IMR-90 (cell line): ENCODE results near the gene AKR7A2. TPM values are rescaled to one million over a fixed set of nuclear protein-coding genes. Genes with fewer than 3 reads are reported as not detected.

Experiments
- ATAC-seq: fragments of 200-7000 bp; cut with Tn5 transposase; 2 replicates; pipeline ENCODE4 v1.9.1; 2020; ENCODE audit warnings: low read depth, mild to moderate bottlenecking, moderate library complexity
- BruUV-seq: library from RNA; stranded (reverse); fragments of 400-500 nt; replicated peaks from 2 replicates; lab custom pipeline; 2021; lab: Mats Ljungman, UMichigan
- CTCF ChIA-PET: fragments of 300-600 bp; formaldehyde crosslinking; extraction: SDS; loops from one replicate; lab custom pipeline; 2021; ENCODE audit warnings: antibody characterized with exemption; lab: Yijun Ruan, JAX
- POLR2A ChIA-PET: fragments of 300-600 bp; sonication (Branson Sonifier 250); formaldehyde crosslinking; loops from one replicate; lab custom pipeline; 2022; ENCODE audit warnings: antibody characterized with exemption; ENCODE audit not compliant: unreplicated experiment; lab: Charles Lee
- DNase-seq: peaks from one replicate; pipeline ENCODE4 v3.0.0; 2013
- H2AFZ ChIP-seq: replicated peaks from 2 replicates; pipeline ENCODE3; 2013; ENCODE audit warnings: low read length, mild to moderate bottlenecking; ENCODE audit not compliant: poor library complexity
- H2AK5ac ChIP-seq: 2 replicates; pipeline ENCODE4 v1.6.1; 2013; ENCODE audit warnings: low read depth, low read length, inconsistent platforms
- H2AK9ac ChIP-seq: replicated peaks from 2 replicates; pipeline ENCODE3; 2013; ENCODE audit warnings: mild to moderate bottlenecking, low read depth, low read length, moderate library complexity; ENCODE audit not compliant: poor library complexity
- H2BK120ac ChIP-seq: 2 replicates; pipeline ENCODE4 v1.6.1; 2013; ENCODE audit warnings: low read depth, low read length, inconsistent platforms
- H2BK15ac ChIP-seq: 3 replicates; pipeline ENCODE4 v1.6.1; 2013; ENCODE audit warnings: low read depth, low read length, inconsistent platforms
- H2BK20ac ChIP-seq: 2 replicates; pipeline ENCODE4 v1.6.1; 2013; ENCODE audit warnings: low read depth, mild to moderate bottlenecking, inconsistent platforms, low read length, moderate library complexity
- H2BK5ac ChIP-seq: 2 replicates; pipeline ENCODE4 v1.6.1; 2013; ENCODE audit warnings: mild to moderate bottlenecking, low read depth, low read length, inconsistent platforms; ENCODE audit not compliant: poor library complexity, severe bottlenecking
- H3K14ac ChIP-seq: replicated peaks from 2 replicates; pipeline ENCODE4 v1.6.1; 2013; ENCODE audit warnings: low read depth, low read length, inconsistent platforms
- H3K18ac ChIP-seq: 2 replicates; pipeline ENCODE4 v1.6.1; 2013; ENCODE audit warnings: low read depth, low read length, control low read depth
- H3K23ac ChIP-seq: 2 replicates; pipeline ENCODE4 v1.6.1; 2013; ENCODE audit warnings: low read depth, low read length, inconsistent platforms
- H3K27ac ChIP-seq: 2 replicates; pipeline ENCODE4 v1.5.1; 2013; ENCODE audit warnings: mild to moderate bottlenecking, control low read depth, low read length; ENCODE audit not compliant: insufficient read depth
- H3K27me3 ChIP-seq: 2 replicates; pipeline ENCODE4 v1.6.1; 2013; ENCODE audit warnings: low read length; ENCODE audit not compliant: control insufficient read depth, insufficient read depth
- H3K36me3 ChIP-seq: 2 replicates; pipeline ENCODE4 v1.6.1; 2013; ENCODE audit warnings: low read length, mixed read lengths; ENCODE audit not compliant: control insufficient read depth, insufficient read depth
- H3K4ac ChIP-seq: 2 replicates; pipeline ENCODE4 v1.6.1; 2013; ENCODE audit warnings: low read depth, low read length, inconsistent platforms
- H3K4me1 ChIP-seq: 2 replicates; pipeline ENCODE4 v1.6.1; 2013; ENCODE audit warnings: low read length, mixed read lengths; ENCODE audit not compliant: control insufficient read depth, insufficient read depth
- H3K4me2 ChIP-seq: 2 replicates; pipeline ENCODE4 v1.6.1; 2013; ENCODE audit warnings: low read depth, mild to moderate bottlenecking, control low read depth, low read length, moderate library complexity
- H3K4me3 ChIP-seq: 2 replicates; pipeline ENCODE4 v1.5.1; 2013; ENCODE audit warnings: low read depth, mild to moderate bottlenecking, control low read depth, low read length, moderate library complexity; ENCODE audit not compliant: insufficient read depth
- H3K56ac ChIP-seq: 2 replicates; pipeline ENCODE4 v1.6.1; 2013; ENCODE audit warnings: low read length, inconsistent platforms; ENCODE audit not compliant: insufficient read depth; ENCODE audit errors: extremely low read depth
- H3K79me1 ChIP-seq, 2 experiments: 2 replicates each; pipeline ENCODE4 v1.6.1; 2013; ENCODE audit warnings: low read length in 2 of 2, inconsistent platforms in 1 of 2, low read depth in 1 of 2
- H3K9ac ChIP-seq: 2 replicates; pipeline ENCODE4 v1.6.1; 2013; ENCODE audit warnings: low read depth, low read length, control low read depth
- H3K9me1 ChIP-seq: 2 replicates; pipeline ENCODE4 v1.6.1; 2013; ENCODE audit warnings: low read length, inconsistent platforms; ENCODE audit not compliant: insufficient read depth
- H3K9me3 ChIP-seq: 2 replicates; pipeline ENCODE4 v1.6.1; 2013; ENCODE audit warnings: low read length; ENCODE audit not compliant: control insufficient read depth, insufficient read depth
- H4K20me1 ChIP-seq: 2 replicates; pipeline ENCODE4 v1.6.1; 2013; ENCODE audit warnings: low read length, inconsistent platforms; ENCODE audit not compliant: insufficient read depth
- H4K5ac ChIP-seq: 2 replicates; pipeline ENCODE4 v1.6.1; 2013; ENCODE audit warnings: mild to moderate bottlenecking, low read depth, low read length, control low read depth
- H4K8ac ChIP-seq, 2 experiments: 2 replicates each; pipeline ENCODE4 v1.6.1; 2013; ENCODE audit warnings: low read depth in 2 of 2, low read length in 2 of 2, control low read depth in 1 of 2, inconsistent platforms in 1 of 2
- H4K91ac ChIP-seq: 2 replicates; pipeline ENCODE4 v1.6.1; 2013; ENCODE audit warnings: low read depth, low read length, inconsistent platforms; ENCODE audit not compliant: insufficient read depth
- BHLHE40 ChIP-seq: fragments of 150-350 bp; IDR thresholded peaks from 2 replicates; pipeline ENCODE4 v1.6.1; 2016; ENCODE audit warnings: mild to moderate bottlenecking, low read depth, low read length
- CEBPB ChIP-seq: IDR thresholded peaks from 2 replicates; pipeline ENCODE4 v1.6.1; 2012; ENCODE audit warnings: low read depth, low read length, improper control_type of control experiment
- CHD1 ChIP-seq: IDR thresholded peaks from 2 replicates; pipeline ENCODE4 v1.6.1; 2012; ENCODE audit warnings: low read depth, low read length, improper control_type of control experiment
- FOS ChIP-seq: fragments of 150-350 bp; IDR thresholded peaks from 2 replicates; pipeline ENCODE4 v1.6.1; 2016; ENCODE audit warnings: low read depth, low read length
- MAFK ChIP-seq: IDR thresholded peaks from 2 replicates; pipeline ENCODE4 v1.6.1; 2012; ENCODE audit warnings: low read depth, low read length, improper control_type of control experiment
- MAZ ChIP-seq: IDR thresholded peaks from 2 replicates; pipeline ENCODE4 v1.6.1; 2012; ENCODE audit warnings: low read depth, mild to moderate bottlenecking, low read length, improper control_type of control experiment, moderate library complexity, borderline replicate concordance
- MXI1 ChIP-seq: IDR thresholded peaks from 2 replicates; pipeline ENCODE4 v1.6.1; 2012; ENCODE audit warnings: low read depth, mild to moderate bottlenecking, low read length, moderate library complexity, borderline replicate concordance
- NFE2L2 ChIP-seq: fragments of 150-350 bp; IDR thresholded peaks from 2 replicates; pipeline ENCODE4 v1.6.1; 2016; ENCODE audit warnings: low read depth, mild to moderate bottlenecking, low read length
- POLR2A ChIP-seq: IDR thresholded peaks from 2 replicates; pipeline ENCODE4 v1.6.1; 2012; ENCODE audit warnings: mild to moderate bottlenecking, low read depth, low read length
- RAD21 ChIP-seq: IDR thresholded peaks from 2 replicates; pipeline ENCODE4 v1.6.1; 2012; ENCODE audit warnings: low read length, improper control_type of control experiment
- RCOR1 ChIP-seq: IDR thresholded peaks from 2 replicates; pipeline ENCODE4 v1.6.1; 2012; ENCODE audit warnings: mild to moderate bottlenecking, low read length, improper control_type of control experiment; ENCODE audit not compliant: insufficient replicate concordance
- RFX5 ChIP-seq: IDR thresholded peaks from 2 replicates; pipeline ENCODE4 v1.8.0; 2012; ENCODE audit warnings: low read depth, mild to moderate bottlenecking, low read length, moderate library complexity
- SMC3 ChIP-seq: fragments of 150-350 bp; IDR thresholded peaks from 2 replicates; pipeline ENCODE4 v1.6.1; 2016; ENCODE audit warnings: low read depth, mild to moderate bottlenecking, antibody characterized with exemption, low read length, moderate library complexity
- USF2 ChIP-seq: fragments of 150-350 bp; IDR thresholded peaks from 2 replicates; pipeline ENCODE4 v1.6.1; 2017; ENCODE audit warnings: mild to moderate bottlenecking, antibody characterized with exemption, low read length, low read depth
- whole genome bisulfite sequencing, 2 experiments: methylation state at CpG; one replicate each; pipeline versions ENCODE4 v1.1.5 to v1.1.7; 2013; ENCODE audit warnings: missing lambda C conversion rate in 2 of 2; ENCODE audit not compliant: insufficient read length in 1 of 2; ENCODE audit errors: extremely low coverage in 2 of 2; 5-methylcytosine and 5-hydroxymethylcytosine counted together
- dilution Hi-C: fragments of 300-500 bp; cut with HindIII; formaldehyde crosslinking; loops from one replicate; pipeline ENCODE4 v1.14.3; 2018; ENCODE audit warnings: low sequenced_read_pairs; ENCODE audit not compliant: unreplicated experiment
- in situ Hi-C: fragments of 300-500 bp; cut with MboI; formaldehyde crosslinking; loops from 3 replicates; pipeline ENCODE4 v1.14.3; 2019; ENCODE audit warnings: low sequenced_read_pairs, inconsistent platforms, mixed read lengths
- intact Hi-C: fragments of 100-400 bp; cut with micrococcal nuclease; formaldehyde crosslinking; loops from 2 replicates; pipeline ENCODE4 v1.10.0; 2022
- polyA plus RNA-seq, 3 experiments: library from polyadenylated mRNA; depleted of rRNA; stranded (reverse); fragments of >200 nt; gene quantifications; 2 replicates each; pipeline ENCODE4 v1.2.3, GENCODE V29; 2012; ENCODE audit warnings: low replicate concordance in 1 of 3
- total RNA-seq: library from RNA; depleted of rRNA; stranded (reverse); fragments of >200 nt; gene quantifications from 2 replicates; pipeline ENCODE4 v1.2.3, GENCODE V29; 2012
- TF ChIP-seq, protein P1 (sequence below): fragments of 150-350 bp; IDR thresholded peaks from 2 replicates; pipeline ENCODE4 v1.6.1; 2016; ENCODE audit warnings: low read depth, mild to moderate bottlenecking, low read length, moderate library complexity, borderline replicate concordance
- TF ChIP-seq, protein P2 (sequence below): conservative IDR thresholded peaks from 2 replicates; pipeline ENCODE4 v1.5.1; 2012; ENCODE audit warnings: mild to moderate bottlenecking, low read depth, low read length, improper control_type of control experiment

The AKR7A2 gene
- total and polyA plus RNA-seq, 2 of the 4 experiments (the other 2 are of a cell fraction), result 55.8 to 60.2 TPM

DNA sequence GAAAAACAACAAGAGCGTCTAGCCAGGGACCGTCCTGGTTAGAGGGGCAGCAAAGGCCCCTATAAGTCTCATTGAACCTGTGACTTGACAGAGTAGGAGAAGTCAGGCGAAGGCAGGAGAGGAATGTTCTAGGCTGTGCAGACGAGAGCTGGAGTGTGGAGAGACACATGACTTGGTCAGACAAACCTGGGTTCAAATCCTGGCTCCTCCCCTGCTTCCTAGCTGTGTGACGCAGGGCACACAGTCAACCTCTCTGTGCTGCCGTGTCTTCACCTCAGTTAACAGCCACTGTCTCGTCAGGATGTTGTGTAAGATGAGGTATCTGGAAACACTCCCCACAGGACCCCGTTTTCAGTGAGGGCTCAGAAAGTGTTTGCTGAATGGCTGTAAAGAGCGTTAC lies 15.8 kb upstream of the AKR7A2 start:
- Histone ChIP-seq H3K56ac (no peak overlapping the region), H3K4me1 (no peaks in the 10 kb centered on the region), H3K14ac (no peak overlapping the region), H3K36me3 (peaks cover 57% of the 10 kb centered on the region), H2BK15ac (no peak overlapping the region), H2BK20ac (no peak overlapping the region), H2AK5ac (no peak overlapping the region), H3K23ac (no peak overlapping the region), H3K9me3 (no peaks in the 10 kb centered on the region), H3K4ac (no peak overlapping the region), H4K5ac (no peak overlapping the region), H3K4me2 (no peak overlapping the region), H2AK9ac (no peak overlapping the region), H3K27me3 (no peaks in the 10 kb centered on the region), H3K27ac (no peak overlapping the region), H4K91ac (no peak overlapping the region), H3K4me3 (no peak overlapping the region), H3K79me1 (peaks cover 0 to 4% of the 10 kb centered on the region in 2 experiments; a peak in 1 of 4 replicates), H3K18ac (no peak overlapping the region), H2AFZ (no peak overlapping the region), H4K8ac (no peak overlapping the region), H4K20me1 (peaks cover 3% of the 10 kb centered on the region), H2BK5ac (no peak overlapping the region), H3K9ac (no peak overlapping the region), H3K9me1 (peaks cover 3% of the 10 kb centered on the region; the same call in 1 of the 2 replicates), H2BK120ac (no peak overlapping the region)
- BruUV-seq, result no TSS peak
- intact Hi-C loops, result no loop called here
- ATAC-seq (no peak), DNase-seq (no peak)
- WGBS, 2 experiments, result 84% methylated on average over 5 of the region's 9 CpGs; no CpG with 5 or more reads in 1 of the 2 experiments
- TF ChIP-seq CEBPB (no peak), CHD1 (no peak), SMC3 (no peak), MAZ (no peak), MXI1 (no peak), FOS (no peak), RFX5 (no peak), RAD21 (no peak), BHLHE40 (no peak), USF2 (no peak), MAFK (no peak), NFE2L2 (no peak), POLR2A (no peak), RCOR1 (no peak)
- TF ChIP-seq, protein P1, sequence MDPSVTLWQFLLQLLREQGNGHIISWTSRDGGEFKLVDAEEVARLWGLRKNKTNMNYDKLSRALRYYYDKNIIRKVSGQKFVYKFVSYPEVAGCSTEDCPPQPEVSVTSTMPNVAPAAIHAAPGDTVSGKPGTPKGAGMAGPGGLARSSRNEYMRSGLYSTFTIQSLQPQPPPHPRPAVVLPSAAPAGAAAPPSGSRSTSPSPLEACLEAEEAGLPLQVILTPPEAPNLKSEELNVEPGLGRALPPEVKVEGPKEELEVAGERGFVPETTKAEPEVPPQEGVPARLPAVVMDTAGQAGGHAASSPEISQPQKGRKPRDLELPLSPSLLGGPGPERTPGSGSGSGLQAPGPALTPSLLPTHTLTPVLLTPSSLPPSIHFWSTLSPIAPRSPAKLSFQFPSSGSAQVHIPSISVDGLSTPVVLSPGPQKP, result no peak
- TF ChIP-seq, protein P2, sequence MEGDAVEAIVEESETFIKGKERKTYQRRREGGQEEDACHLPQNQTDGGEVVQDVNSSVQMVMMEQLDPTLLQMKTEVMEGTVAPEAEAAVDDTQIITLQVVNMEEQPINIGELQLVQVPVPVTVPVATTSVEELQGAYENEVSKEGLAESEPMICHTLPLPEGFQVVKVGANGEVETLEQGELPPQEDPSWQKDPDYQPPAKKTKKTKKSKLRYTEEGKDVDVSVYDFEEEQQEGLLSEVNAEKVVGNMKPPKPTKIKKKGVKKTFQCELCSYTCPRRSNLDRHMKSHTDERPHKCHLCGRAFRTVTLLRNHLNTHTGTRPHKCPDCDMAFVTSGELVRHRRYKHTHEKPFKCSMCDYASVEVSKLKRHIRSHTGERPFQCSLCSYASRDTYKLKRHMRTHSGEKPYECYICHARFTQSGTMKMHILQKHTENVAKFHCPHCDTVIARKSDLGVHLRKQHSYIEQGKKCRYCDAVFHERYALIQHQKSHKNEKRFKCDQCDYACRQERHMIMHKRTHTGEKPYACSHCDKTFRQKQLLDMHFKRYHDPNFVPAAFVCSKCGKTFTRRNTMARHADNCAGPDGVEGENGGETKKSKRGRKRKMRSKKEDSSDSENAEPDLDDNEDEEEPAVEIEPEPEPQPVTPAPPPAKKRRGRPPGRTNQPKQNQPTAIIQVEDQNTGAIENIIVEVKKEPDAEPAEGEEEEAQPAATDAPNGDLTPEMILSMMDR, result no peak
- in situ Hi-C loops, result no loop called here
- dilution Hi-C loops, result no loop called here
- POLR2A ChIA-PET, result no interaction called here
- CTCF ChIA-PET, result no interaction called here
